ES-I3 (cell line): Measurements from ENCODE around the gene SERPINB1.
"Not testable (repeated sequence)": the region's sequence is repeated elsewhere in the genome, so short reads cannot be mapped to it uniquely, and the experiment has no call there.

Experiments used
- H3K36me3 ChIP-seq: 2 replicates; pipeline ENCODE4 v1.6.1; 2013; ENCODE audit warnings: mild to moderate bottlenecking, low read length, control low read depth, moderate library complexity; ENCODE audit not compliant: insufficient read depth
- H3K4me1 ChIP-seq: 2 replicates; pipeline ENCODE4 v1.6.1; 2013; ENCODE audit warnings: mild to moderate bottlenecking, control low read depth, low read length; ENCODE audit not compliant: insufficient read depth
- H3K9ac ChIP-seq: 2 replicates; pipeline ENCODE4 v1.6.1; 2013; ENCODE audit warnings: low read depth, mild to moderate bottlenecking, low read length, moderate library complexity
- H3K9me3 ChIP-seq: 2 replicates; pipeline ENCODE4 v1.6.1; 2013; ENCODE audit warnings: mild to moderate bottlenecking, low read length, moderate library complexity; ENCODE audit not compliant: control insufficient read depth, insufficient read depth

SERPINB1 gene

GRCh38 chr6:2805031-2805430, 36.6 kb downstream of the SERPINB1 start:
- no peak overlapping the region for H3K9ac ChIP-seq
- no peaks in the 10 kb centered on the region for H3K9me3 ChIP-seq
- H3K36me3 ChIP-seq: no peaks in the 10 kb centered on the region
- no peaks in the 10 kb centered on the region for H3K4me1 ChIP-seq

GRCh38 chr6:2804516-2804915, 37.1 kb downstream of the SERPINB1 start:
- no peak overlapping the region for H3K9ac ChIP-seq
- no peaks in the 10 kb centered on the region for H3K4me1 ChIP-seq
- no peaks in the 10 kb centered on the region for H3K36me3 ChIP-seq
- no peaks in the 10 kb centered on the region for H3K9me3 ChIP-seq

- H3K36me3 ChIP-seq: no peaks in the 10 kb centered on the region
- H3K9me3 ChIP-seq: no peaks in the 10 kb centered on the region
- no peaks in the 10 kb centered on the region for H3K4me1 ChIP-seq
- H3K9ac ChIP-seq: no peak overlapping the region
These were observed 37.8 kb downstream of the SERPINB1 start for GRCh38 chr6:2803731-2804429.

GRCh38 chr6:2802521-2803060, 39.1 kb downstream of the SERPINB1 start:
- Histone ChIP-seq H3K9ac (no peak overlapping the region), H3K9me3 (no peaks in the 10 kb centered on the region), H3K36me3 (no peaks in the 10 kb centered on the region), H3K4me1 (no peaks in the 10 kb centered on the region; the same call in 1 of the 2 replicates)

GRCh38 chr6:2801687-2802086, 40.0 kb downstream of the SERPINB1 start:
- not testable (repeated sequence) for H3K9ac ChIP-seq, H3K4me1 ChIP-seq, H3K36me3 ChIP-seq, H3K9me3 ChIP-seq

GRCh38 chr6:2800552-2801316, 40.9 kb downstream of the SERPINB1 start:
- no peaks in the 10 kb centered on the region; the same call in 1 of the 2 replicates for H3K4me1 ChIP-seq
- no peaks in the 10 kb centered on the region for H3K36me3 ChIP-seq
- H3K9ac ChIP-seq: no peak overlapping the region
- H3K9me3 ChIP-seq: no peaks in the 10 kb centered on the region

- Histone ChIP-seq H3K36me3 (no peaks in the 10 kb centered on the region), H3K9me3 (no peaks in the 10 kb centered on the region), H3K9ac (no peak overlapping the region), H3K4me1 (no peaks in the 10 kb centered on the region; the same call in 1 of the 2 replicates)
These were observed 41.6 kb downstream of the SERPINB1 start for GRCh38 chr6:2799936-2800527.

GRCh38 chr6:2798586-2799134, 43.0 kb downstream of the SERPINB1 start:
- H3K4me1 ChIP-seq: no peaks in the 10 kb centered on the region; the same call in 1 of the 2 replicates
- no peaks in the 10 kb centered on the region for H3K9me3 ChIP-seq

GRCh38 chr6:2797564-2798031, 44.1 kb downstream of the SERPINB1 start:
- Histone ChIP-seq H3K9me3 (no peaks in the 10 kb centered on the region), H3K9ac (no peak overlapping the region), H3K36me3 (no peaks in the 10 kb centered on the region), H3K4me1 (no peaks in the 10 kb centered on the region; the same call in 1 of the 2 replicates)

More at GRCh38 chr6:2798586-2799134, 43.0 kb downstream of the SERPINB1 start:
- Histone ChIP-seq H3K36me3 (no peaks in the 10 kb centered on the region), H3K9ac (no peak overlapping the region)

GRCh38 chr6:2796861-2797260, 44.8 kb downstream of the SERPINB1 start:
- Histone ChIP-seq H3K4me1 (no peaks in the 10 kb centered on the region; the same call in 1 of the 2 replicates), H3K9ac (no peak overlapping the region), H3K36me3 (no peaks in the 10 kb centered on the region), H3K9me3 (no peaks in the 10 kb centered on the region)

- no peaks in the 10 kb centered on the region for H3K9me3 ChIP-seq
- H3K4me1 ChIP-seq: peaks cover 2% of the 10 kb centered on the region
- H3K9ac ChIP-seq: no peak overlapping the region
- no peaks in the 10 kb centered on the region for H3K36me3 ChIP-seq
These were observed 45.7 kb downstream of the SERPINB1 start for GRCh38 chr6:2795956-2796355.

GRCh38 chr6:2795162-2795561, 46.5 kb downstream of the SERPINB1 start:
- H3K9ac ChIP-seq: no peak overlapping the region

GRCh38 chr6:2794171-2794730, 47.4 kb downstream of the SERPINB1 start:
- Histone ChIP-seq H3K9ac (no peak overlapping the region), H3K36me3 (no peaks in the 10 kb centered on the region), H3K9me3 (no peaks in the 10 kb centered on the region), H3K4me1 (peaks cover 8% of the 10 kb centered on the region)

More at GRCh38 chr6:2795162-2795561, 46.5 kb downstream of the SERPINB1 start:
- H3K9me3 ChIP-seq: no peaks in the 10 kb centered on the region
- H3K4me1 ChIP-seq: peaks cover 8% of the 10 kb centered on the region
- H3K36me3 ChIP-seq: no peaks in the 10 kb centered on the region
